H9 (cell line): ENCODE results near the gene HP1BP3. TPM values are rescaled to one million over a fixed set of nuclear protein-coding genes. Genes with fewer than 3 reads are reported as not detected.

ENCODE experiments used
- DNase-seq: peaks from one replicate; pipeline ENCODE4 v3.0.0-alpha.2; 2017
- H2AFZ ChIP-seq: one replicate; pipeline ENCODE4 v1.6.1; 2013; ENCODE audit warnings: mild to moderate bottlenecking, low read length, control low read depth, moderate library complexity
- H2AK5ac ChIP-seq: 2 replicates; pipeline ENCODE4 v1.6.1; 2013; ENCODE audit warnings: low read length, control low read depth, mixed read lengths; ENCODE audit not compliant: insufficient read length
- H2BK120ac ChIP-seq: one replicate; pipeline ENCODE4 v1.6.1; 2013; ENCODE audit warnings: low read depth, mild to moderate bottlenecking, low read length, control low read depth, inconsistent platforms; ENCODE audit not compliant: poor library complexity, severe bottlenecking
- H2BK12ac ChIP-seq: 2 replicates; pipeline ENCODE4 v1.6.1; 2013; ENCODE audit warnings: low read length, control low read depth, mixed read lengths, low read depth; ENCODE audit not compliant: insufficient read length
- H2BK15ac ChIP-seq: 2 replicates; pipeline ENCODE4 v1.6.1; 2013; ENCODE audit warnings: low read depth, low read length, control low read depth
- H2BK20ac ChIP-seq: one replicate; pipeline ENCODE4 v1.6.1; 2013; ENCODE audit warnings: low read depth, mild to moderate bottlenecking, low read length, control low read depth, inconsistent platforms; ENCODE audit not compliant: poor library complexity, severe bottlenecking
- H2BK5ac ChIP-seq: 2 replicates; pipeline ENCODE4 v1.6.1; 2013; ENCODE audit warnings: low read length, control low read depth, mixed read lengths; ENCODE audit not compliant: insufficient read length
- H3K14ac ChIP-seq: 2 replicates; pipeline ENCODE4 v1.6.1; 2013; ENCODE audit warnings: low read length, control low read depth; ENCODE audit not compliant: insufficient read depth
- H3K18ac ChIP-seq: 2 replicates; pipeline ENCODE4 v1.6.1; 2013; ENCODE audit warnings: low read depth, mild to moderate bottlenecking, mixed read lengths, low read length, control low read depth; ENCODE audit not compliant: insufficient read length
- H3K23ac ChIP-seq: 2 replicates; pipeline ENCODE4 v1.6.1; 2013; ENCODE audit warnings: low read length, control low read depth, mixed read lengths, low read depth; ENCODE audit not compliant: insufficient read length
- H3K23me2 ChIP-seq: 2 replicates; pipeline ENCODE4 v1.6.1; 2013; ENCODE audit warnings: low read depth, mild to moderate bottlenecking, mixed read lengths, low read length, control low read depth; ENCODE audit not compliant: insufficient read length, poor library complexity, severe bottlenecking
- H3K27ac ChIP-seq: 2 replicates; pipeline ENCODE4 v1.5.1; 2013; ENCODE audit warnings: low read length, control low read depth, mixed read lengths, low read depth; ENCODE audit not compliant: insufficient read length
- H3K27me3 ChIP-seq: 2 replicates; pipeline ENCODE4 v1.6.1; 2013; ENCODE audit warnings: low read length, control low read depth, inconsistent platforms; ENCODE audit not compliant: insufficient read depth
- H3K4ac ChIP-seq: 2 replicates; pipeline ENCODE4 v1.6.1; 2013; ENCODE audit warnings: low read depth, mild to moderate bottlenecking, control low read depth, inconsistent platforms, low read length, moderate library complexity
- H3K4me1 ChIP-seq: 2 replicates; pipeline ENCODE4 v1.6.1; 2013; ENCODE audit warnings: low read length, control low read depth, inconsistent platforms; ENCODE audit not compliant: insufficient read depth
- H3K4me2 ChIP-seq: 2 replicates; pipeline ENCODE4 v1.6.1; 2013; ENCODE audit warnings: low read length, control low read depth, mixed read lengths; ENCODE audit not compliant: insufficient read length, insufficient read depth
- H3K56ac ChIP-seq: 2 replicates; pipeline ENCODE4 v1.6.1; 2013; ENCODE audit warnings: low read depth, mild to moderate bottlenecking, mixed read lengths, low read length, control low read depth; ENCODE audit not compliant: insufficient read length
- H3K79me1 ChIP-seq: 2 replicates; pipeline ENCODE4 v1.6.1; 2013; ENCODE audit warnings: low read depth, mild to moderate bottlenecking, moderate library complexity, low read length, control low read depth, inconsistent platforms; ENCODE audit not compliant: insufficient read depth, poor library complexity, severe bottlenecking
- H3K79me2 ChIP-seq: 2 replicates; pipeline ENCODE4 v1.6.1; 2013; ENCODE audit warnings: low read length, control low read depth, inconsistent platforms; ENCODE audit not compliant: insufficient read depth
- H3K9ac ChIP-seq: 2 replicates; pipeline ENCODE4 v1.6.1; 2013; ENCODE audit warnings: low read length, control low read depth, mixed read lengths; ENCODE audit not compliant: insufficient read length; ENCODE audit errors: extremely low read depth
- H3K9me3 ChIP-seq: one replicate; pipeline ENCODE4 v1.6.1; 2013; ENCODE audit warnings: low read depth, low read length, inconsistent platforms; ENCODE audit not compliant: control insufficient read depth
- H3T11ph ChIP-seq: one replicate; pipeline ENCODE4 v1.6.1; 2013; ENCODE audit warnings: mild to moderate bottlenecking, low read length, control low read depth, inconsistent platforms
- H4K20me1 ChIP-seq: one replicate; pipeline ENCODE4 v1.6.1; 2013; ENCODE audit not compliant: control insufficient read depth, insufficient read length, insufficient read depth
- H4K5ac ChIP-seq: 2 replicates; pipeline ENCODE4 v1.6.1; 2013; ENCODE audit warnings: low read depth, mild to moderate bottlenecking, mixed read lengths, low read length, control low read depth; ENCODE audit not compliant: insufficient read length
- H4K8ac ChIP-seq: replicated peaks from 2 replicates; pipeline ENCODE4 v1.6.1; 2013; ENCODE audit warnings: low read length, control low read depth, mixed read lengths, low read depth; ENCODE audit not compliant: insufficient read length
- H4K91ac ChIP-seq: 2 replicates; pipeline ENCODE4 v1.6.1; 2013; ENCODE audit warnings: low read depth, mild to moderate bottlenecking, moderate library complexity, mixed read lengths, low read length, control low read depth; ENCODE audit not compliant: insufficient read length
- H3K27ac Mint-ChIP-seq, 3 experiments: 2 replicates in 2 of 3; 3 replicates in 1 of 3; pipeline ENCODE4 v1.8.0; 2020 to 2021; ENCODE audit warnings: mixed read lengths in 3 of 3, mild to moderate bottlenecking in 1 of 3, moderate library complexity in 1 of 3
- H3K27me3 Mint-ChIP-seq: 2 replicates; pipeline ENCODE4 v1.8.0; 2021; ENCODE audit warnings: low read depth, mild to moderate bottlenecking, moderate library complexity, mixed read lengths
- H3K36me3 Mint-ChIP-seq, 3 experiments: 2 replicates in 2 of 3; 3 replicates in 1 of 3; pipeline ENCODE4 v1.8.0; 2020 to 2021; ENCODE audit warnings: low read depth in 3 of 3, mixed read lengths in 3 of 3; ENCODE audit not compliant: insufficient read depth in 1 of 3
- H3K4me1 Mint-ChIP-seq, 2 experiments: 2 replicates each; pipeline ENCODE4 v1.8.0; 2020; ENCODE audit warnings: mixed read lengths in 2 of 2
- H3K4me3 Mint-ChIP-seq, 2 experiments: 2 replicates in 1 of 2; 3 replicates in 1 of 2; pipeline ENCODE4 v1.8.0; 2020 to 2021; ENCODE audit warnings: mild to moderate bottlenecking in 2 of 2, mixed read lengths in 2 of 2, moderate library complexity in 1 of 2
- H3K9me3 Mint-ChIP-seq, 2 experiments: 2 replicates in 1 of 2; 3 replicates in 1 of 2; pipeline ENCODE4 v1.8.0; 2020; ENCODE audit warnings: mild to moderate bottlenecking in 2 of 2, mixed read lengths in 2 of 2, moderate library complexity in 1 of 2
- WGBS: extraction: QIAGEN DNeasy Blood & Tissue Kit; methylation state at CpG from one replicate; pipeline ENCODE4 v1.1.7; 2013; ENCODE audit warnings: missing lambda C conversion rate, low lambda C conversion rate, mixed read lengths; ENCODE audit not compliant: insufficient read length; ENCODE audit errors: extremely low coverage; 5-methylcytosine and 5-hydroxymethylcytosine counted together
- total RNA-seq: library from RNA; stranded (reverse); gene quantifications from 2 replicates; pipeline ENCODE4 v1.2.1, GENCODE V29; 2021
- TF ChIP-seq, protein P1 (sequence below): fragments of 200-600 bp; sonication (generic); conservative IDR thresholded peaks from 3 replicates; pipeline ENCODE4 v1.8.0; 2021; ENCODE audit warnings: antibody characterized with exemption, mild to moderate bottlenecking

The HP1BP3 gene
- total RNA-seq, 1 experiment from 2014 or later: 127 TPM

DNA sequence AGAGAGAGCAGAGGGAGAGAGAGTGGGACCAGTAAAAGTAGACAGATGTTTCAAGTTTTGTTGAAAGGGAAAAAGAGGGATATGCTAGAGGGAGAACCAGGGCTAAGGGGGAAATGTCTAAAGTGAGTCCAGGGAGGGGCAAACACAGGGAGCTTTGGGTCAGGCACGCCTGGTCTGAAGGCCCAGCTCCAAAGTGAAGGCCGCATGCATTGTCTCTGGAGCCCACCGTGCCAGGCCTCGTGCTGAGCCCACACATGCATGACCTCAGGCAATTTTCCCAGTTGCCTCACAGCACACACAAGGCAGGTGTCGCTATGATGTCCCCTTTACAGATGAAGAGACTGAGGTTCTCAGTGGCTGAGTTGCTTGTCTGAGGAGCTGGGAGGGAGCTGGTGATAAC lies 85.3 kb downstream of the HP1BP3 start:
- no peak overlapping the region for H4K8ac ChIP-seq
- no peak overlapping the region for H3K18ac ChIP-seq
- DNase-seq: no peak
- no peak overlapping the region for H3K23ac ChIP-seq
- H3K4ac ChIP-seq: no peak overlapping the region
- H2BK15ac ChIP-seq: no peak overlapping the region
- TF ChIP-seq, protein P1, sequence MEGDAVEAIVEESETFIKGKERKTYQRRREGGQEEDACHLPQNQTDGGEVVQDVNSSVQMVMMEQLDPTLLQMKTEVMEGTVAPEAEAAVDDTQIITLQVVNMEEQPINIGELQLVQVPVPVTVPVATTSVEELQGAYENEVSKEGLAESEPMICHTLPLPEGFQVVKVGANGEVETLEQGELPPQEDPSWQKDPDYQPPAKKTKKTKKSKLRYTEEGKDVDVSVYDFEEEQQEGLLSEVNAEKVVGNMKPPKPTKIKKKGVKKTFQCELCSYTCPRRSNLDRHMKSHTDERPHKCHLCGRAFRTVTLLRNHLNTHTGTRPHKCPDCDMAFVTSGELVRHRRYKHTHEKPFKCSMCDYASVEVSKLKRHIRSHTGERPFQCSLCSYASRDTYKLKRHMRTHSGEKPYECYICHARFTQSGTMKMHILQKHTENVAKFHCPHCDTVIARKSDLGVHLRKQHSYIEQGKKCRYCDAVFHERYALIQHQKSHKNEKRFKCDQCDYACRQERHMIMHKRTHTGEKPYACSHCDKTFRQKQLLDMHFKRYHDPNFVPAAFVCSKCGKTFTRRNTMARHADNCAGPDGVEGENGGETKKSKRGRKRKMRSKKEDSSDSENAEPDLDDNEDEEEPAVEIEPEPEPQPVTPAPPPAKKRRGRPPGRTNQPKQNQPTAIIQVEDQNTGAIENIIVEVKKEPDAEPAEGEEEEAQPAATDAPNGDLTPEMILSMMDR: no peak
- no peak overlapping the region for H3T11ph ChIP-seq
- Mint-ChIP-seq H3K4me3 (no peak overlapping the region), H3K4me1 (peaks cover 0 to 10% of the 10 kb centered on the region in 2 experiments; a peak in 3 of 4 replicates), H3K27ac (no peak overlapping the region; a peak in 2 of 7 replicates), H3K27me3 (peaks cover 6% of the 10 kb centered on the region), H3K36me3 (peaks cover 0 to 12% (median 5%) of the 10 kb centered on the region in 3 experiments; a peak in 4 of 7 replicates), H3K9me3 (no peaks in the 10 kb centered on the region)
- no peak overlapping the region for H2BK120ac ChIP-seq
- peaks cover 2% of the 10 kb centered on the region for H3K23me2 ChIP-seq
- no peaks in the 10 kb centered on the region for H3K9me3 ChIP-seq
- H3K79me2 ChIP-seq: no peaks in the 10 kb centered on the region
- H2BK5ac ChIP-seq: no peak overlapping the region
- no peak overlapping the region for H2BK12ac ChIP-seq
- H4K91ac ChIP-seq: no peak overlapping the region
- no peaks in the 10 kb centered on the region for H3K27me3 ChIP-seq
- no peak overlapping the region for H3K4me2 ChIP-seq
- H3K27ac ChIP-seq: no peak overlapping the region
- H4K20me1 ChIP-seq: no peaks in the 10 kb centered on the region
- WGBS: no CpG with 5 or more reads among the region's 5 CpGs
- no peaks in the 10 kb centered on the region for H3K79me1 ChIP-seq
- no peaks in the 10 kb centered on the region for H3K4me1 ChIP-seq
- H3K56ac ChIP-seq: no peak overlapping the region
- H2AFZ ChIP-seq: no peak overlapping the region
- H2BK20ac ChIP-seq: no peak overlapping the region
- H3K9ac ChIP-seq: no peak overlapping the region
- no peak overlapping the region for H3K14ac ChIP-seq
- H2AK5ac ChIP-seq: no peak overlapping the region
- H4K5ac ChIP-seq: no peak overlapping the region
